ENCODE data around the gene CD80. TPM values are rescaled to one million over a fixed set of nuclear protein-coding genes. Genes with fewer than 3 reads are reported as not detected.
A peak's percentile ranks its signal among the peaks of the same experiment; 100 is the strongest.

Gene CD80
- total RNA-seq, 1 donor from 2014 or later: not detected

DNA sequence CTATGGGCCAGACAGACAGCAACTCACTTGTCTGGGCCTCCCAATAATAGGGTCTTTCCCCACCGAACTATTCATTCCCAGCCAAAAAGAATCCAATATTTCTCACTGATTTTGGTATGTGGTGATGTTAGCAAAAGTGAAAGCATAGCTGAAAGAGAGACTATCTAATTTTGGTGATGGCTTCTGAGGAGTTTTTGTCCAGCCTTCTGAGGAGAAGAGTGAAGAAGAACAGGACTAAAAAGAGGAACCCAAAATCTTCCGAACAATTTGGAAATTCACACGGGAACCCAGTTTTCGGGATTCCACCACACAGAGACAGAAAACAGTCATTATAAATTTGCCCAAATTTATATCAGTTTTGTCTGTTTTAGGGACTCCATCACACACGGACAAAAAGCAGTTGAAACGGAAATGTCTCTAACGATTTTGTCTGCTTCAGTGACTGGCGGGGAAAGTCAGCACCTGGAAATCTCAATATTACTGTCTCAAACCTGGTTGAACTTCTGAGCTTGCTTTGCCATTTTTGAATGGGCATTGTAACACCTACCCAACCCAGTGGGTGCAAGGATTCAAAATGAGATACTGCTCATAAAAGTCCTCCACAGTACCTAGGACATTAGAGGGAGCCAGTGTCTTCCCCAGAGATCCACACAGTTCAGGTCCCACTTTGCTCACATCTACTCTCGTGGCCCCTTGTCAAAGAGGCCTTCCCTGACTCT, 9.1 kb downstream of the CD80 start:
- H3K4me3 ChIP-seq (ENCODE audit: low read depth, low read length): no peak overlapping the region
- no peak for DNase-seq (ENCODE audit: low read depth)
- TF ChIP-seq, protein P1, sequence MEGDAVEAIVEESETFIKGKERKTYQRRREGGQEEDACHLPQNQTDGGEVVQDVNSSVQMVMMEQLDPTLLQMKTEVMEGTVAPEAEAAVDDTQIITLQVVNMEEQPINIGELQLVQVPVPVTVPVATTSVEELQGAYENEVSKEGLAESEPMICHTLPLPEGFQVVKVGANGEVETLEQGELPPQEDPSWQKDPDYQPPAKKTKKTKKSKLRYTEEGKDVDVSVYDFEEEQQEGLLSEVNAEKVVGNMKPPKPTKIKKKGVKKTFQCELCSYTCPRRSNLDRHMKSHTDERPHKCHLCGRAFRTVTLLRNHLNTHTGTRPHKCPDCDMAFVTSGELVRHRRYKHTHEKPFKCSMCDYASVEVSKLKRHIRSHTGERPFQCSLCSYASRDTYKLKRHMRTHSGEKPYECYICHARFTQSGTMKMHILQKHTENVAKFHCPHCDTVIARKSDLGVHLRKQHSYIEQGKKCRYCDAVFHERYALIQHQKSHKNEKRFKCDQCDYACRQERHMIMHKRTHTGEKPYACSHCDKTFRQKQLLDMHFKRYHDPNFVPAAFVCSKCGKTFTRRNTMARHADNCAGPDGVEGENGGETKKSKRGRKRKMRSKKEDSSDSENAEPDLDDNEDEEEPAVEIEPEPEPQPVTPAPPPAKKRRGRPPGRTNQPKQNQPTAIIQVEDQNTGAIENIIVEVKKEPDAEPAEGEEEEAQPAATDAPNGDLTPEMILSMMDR (conservative IDR thresholded peaks at IDR 0.05; ENCODE audit: low read depth, low read length): no peak

- H3K4me3 ChIP-seq (ENCODE audit: low read depth, low read length): no peak overlapping the region
- TF ChIP-seq, protein P1 (conservative IDR thresholded peaks at IDR 0.05; ENCODE audit: low read depth, low read length): no peak
- no peak for DNase-seq (ENCODE audit: low read depth)
Measured at GRCh38 chr3:119548341-119548740, 11.1 kb downstream of the CD80 start.

DNA sequence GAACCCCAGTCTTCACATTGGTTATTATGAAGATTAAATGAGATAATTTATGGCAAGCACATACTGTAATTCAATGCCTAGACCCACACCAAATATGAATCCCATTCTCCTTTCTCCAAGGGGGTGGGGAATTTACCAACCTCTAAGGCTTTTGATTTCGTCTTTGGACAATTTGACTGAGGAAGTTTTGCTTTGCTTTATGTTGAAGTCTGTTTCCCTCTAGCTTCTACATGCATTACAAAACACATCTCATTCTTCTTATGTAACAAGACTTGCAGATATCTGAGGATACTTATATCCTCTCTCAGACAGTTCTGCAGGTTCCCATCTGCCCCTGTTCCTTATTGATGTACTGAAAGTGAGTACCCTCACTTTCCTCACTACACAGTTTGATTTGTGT, 12.2 kb downstream of the CD80 start:
- H3K4me3 ChIP-seq (ENCODE audit: low read depth, low read length): no peak overlapping the region
- DNase-seq (ENCODE audit: low read depth): no peak
- TF ChIP-seq, protein P1 (conservative IDR thresholded peaks at IDR 0.05; ENCODE audit: low read depth, low read length): no peak

DNA sequence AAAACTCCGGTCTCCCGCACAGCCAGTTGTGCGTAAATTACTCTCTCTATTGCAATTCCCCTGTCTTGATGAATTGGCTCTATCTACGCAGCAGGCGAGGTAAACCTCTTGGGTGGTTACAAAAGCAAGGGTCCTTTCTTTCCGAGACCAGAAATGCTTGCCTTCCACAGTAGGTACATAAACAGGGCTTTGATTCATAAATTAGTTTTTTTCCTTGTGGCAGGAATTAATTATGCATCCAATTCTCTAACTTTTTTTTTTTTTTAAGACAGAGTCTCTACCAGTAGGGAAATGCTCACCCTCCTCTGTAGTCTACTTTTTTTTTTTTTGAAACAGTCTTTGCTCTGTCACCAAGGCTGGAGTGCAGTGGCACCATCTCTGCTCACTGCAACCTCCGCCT, 16.3 kb downstream of the CD80 start:
- TF ChIP-seq, protein P1 (conservative IDR thresholded peaks at IDR 0.05; ENCODE audit: low read depth, low read length): no peak
- DNase-seq (ENCODE audit: low read depth): no peak
- no peak overlapping the region for H3K4me3 ChIP-seq (ENCODE audit: low read depth, low read length)

DNA sequence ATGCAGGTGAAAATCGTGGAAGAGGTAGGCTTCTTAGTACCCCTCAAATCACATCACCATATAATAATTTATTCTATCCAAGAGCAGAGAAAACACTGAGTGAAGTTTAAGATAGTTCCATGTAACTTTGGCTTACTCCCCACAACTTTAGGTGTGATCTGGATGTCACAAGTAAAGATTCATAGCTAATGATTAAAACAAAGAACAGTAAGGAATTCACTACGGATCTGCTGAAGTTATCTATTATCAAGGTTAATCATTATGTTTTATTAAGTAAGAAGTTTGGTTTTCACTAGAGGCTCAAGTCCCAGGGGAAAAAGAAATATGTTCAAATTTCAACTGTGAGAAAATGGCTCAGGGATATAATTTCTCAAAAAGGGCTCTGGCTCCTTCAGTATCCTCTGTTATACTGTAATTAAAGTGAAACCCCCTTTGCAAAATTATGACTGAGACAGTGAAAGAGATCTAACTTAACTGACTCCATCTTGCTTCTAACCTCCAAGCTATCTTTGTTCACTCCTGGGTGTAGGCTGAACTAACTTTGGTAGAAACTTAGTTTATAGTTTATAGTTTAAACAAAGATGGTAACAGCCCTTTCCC, 17.1 kb downstream of the CD80 start:
- H3K4me3 ChIP-seq (ENCODE audit: low read depth, low read length): no peak overlapping the region
- peak; percentile 32 for DNase-seq (ENCODE audit: low read depth)
- TF ChIP-seq, protein P1 (conservative IDR thresholded peaks at IDR 0.05; ENCODE audit: low read depth, low read length): no peak

GRCh38 chr3:119541547-119541946, 17.9 kb downstream of the CD80 start:
- H3K4me3 ChIP-seq (ENCODE audit: low read depth, low read length): no peak overlapping the region
- no peak for DNase-seq (ENCODE audit: low read depth)
- TF ChIP-seq, protein P1 (conservative IDR thresholded peaks at IDR 0.05; ENCODE audit: low read depth, low read length): no peak

DNA sequence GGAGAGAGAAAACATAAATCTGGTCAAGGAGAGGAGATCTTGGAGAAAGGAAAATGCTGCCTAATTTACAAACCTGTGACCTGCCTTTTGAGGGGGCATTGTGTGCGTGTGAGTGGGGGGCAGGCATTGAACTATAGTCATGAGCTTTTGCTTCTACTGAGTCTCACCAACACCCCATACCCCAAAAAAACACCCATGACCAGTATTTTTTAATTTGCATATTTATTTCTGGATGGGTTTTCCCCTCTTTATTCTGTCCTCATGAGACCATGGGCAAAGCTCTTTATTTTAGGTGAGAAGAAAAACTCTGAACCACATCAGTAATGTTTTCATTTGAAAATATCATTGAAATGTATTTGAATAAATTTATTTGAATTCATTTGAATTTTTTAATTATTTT, 20.6 kb downstream of the CD80 start:
- no peak overlapping the region for H3K4me3 ChIP-seq (ENCODE audit: low read depth, low read length)
- DNase-seq (ENCODE audit: low read depth): no peak
- TF ChIP-seq, protein P1 (conservative IDR thresholded peaks at IDR 0.05; ENCODE audit: low read depth, low read length): no peak
